H1 (cell line): ENCODE results near the gene RAB34. TPM values are rescaled to one million over a fixed set of nuclear protein-coding genes. Genes with fewer than 3 reads are reported as not detected.

Experiments used
- CTCF ChIA-PET: fragments of 300-600 bp; sonication (Branson Sonifier 250); formaldehyde crosslinking; loops from one replicate; lab custom pipeline; 2021; ENCODE audit not compliant: partially characterized antibody; lab: Charles Lee
- POLR2A ChIA-PET: fragments of 300-600 bp; sonication (Branson Sonifier 250); formaldehyde crosslinking; loops from one replicate; lab custom pipeline; 2021; ENCODE audit warnings: inconsistent platforms; ENCODE audit not compliant: partially characterized antibody; lab: Charles Lee
- DNase-seq, 2 experiments: peaks; one replicate each; pipeline versions ENCODE4 v3.0.0 to v3.0.0-alpha.2; 2010 to 2022; ENCODE audit warnings: low spot score in 2 of 2, low read depth in 1 of 2, mixed read lengths in 1 of 2
- FAIRE-seq: peaks from 2 replicates; lab custom pipeline; 2011; peaks lifted over from hg19 to GRCh38; lab: Jason Lieb, UNC
- H2AFZ ChIP-seq: 2 replicates; pipeline ENCODE4 v1.8.1; 2012; ENCODE audit warnings: low read length, inconsistent platforms
- H2AK5ac ChIP-seq: 2 replicates; pipeline ENCODE4 v1.6.1; 2013; ENCODE audit warnings: low read depth, low read length
- H2BK120ac ChIP-seq: replicated peaks from 2 replicates; pipeline ENCODE3; 2013; ENCODE audit warnings: low read depth, low read length, inconsistent platforms
- H2BK12ac ChIP-seq: 2 replicates; pipeline ENCODE4 v1.6.1; 2013; ENCODE audit warnings: low read depth, low read length
- H2BK15ac ChIP-seq: 2 replicates; pipeline ENCODE4 v1.6.1; 2013; ENCODE audit warnings: low read length
- H2BK20ac ChIP-seq: 2 replicates; pipeline ENCODE4 v1.6.1; 2013; ENCODE audit warnings: low read length
- H2BK5ac ChIP-seq: 2 replicates; pipeline ENCODE4 v1.6.1; 2013; ENCODE audit warnings: low read depth, low read length
- H3K14ac ChIP-seq: 2 replicates; pipeline ENCODE4 v1.6.1; 2013; ENCODE audit warnings: inconsistent platforms; ENCODE audit not compliant: insufficient read length
- H3K18ac ChIP-seq: 2 replicates; pipeline ENCODE4 v1.6.1; 2013; ENCODE audit warnings: low read length; ENCODE audit errors: extremely low read depth
- H3K23ac ChIP-seq: 2 replicates; pipeline ENCODE4 v1.6.1; 2013; ENCODE audit warnings: inconsistent platforms; ENCODE audit not compliant: insufficient read length
- H3K23me2 ChIP-seq: 2 replicates; pipeline ENCODE4 v1.6.1; 2013; ENCODE audit warnings: low read depth, low read length
- H3K27ac ChIP-seq: 2 replicates; pipeline ENCODE4 v1.6.1; 2011; ENCODE audit warnings: low read depth, low read length, inconsistent platforms
- H3K27me3 ChIP-seq, 4 experiments: replicated peaks in 1 of 4; 1 replicate in 1 of 4; 2 replicates in 3 of 4; pipeline versions ENCODE4 v1.6.1 to v1.8.1; 2011 to 2013; ENCODE audit warnings: low read length in 3 of 4, mild to moderate bottlenecking in 3 of 4, inconsistent platforms in 2 of 4, mixed read lengths in 2 of 4, moderate library complexity in 1 of 4; ENCODE audit not compliant: control insufficient read depth in 3 of 4, insufficient read depth in 3 of 4; ENCODE audit errors: extremely low read depth in 1 of 4
- H3K36me3 ChIP-seq, 4 experiments: 2 replicates each; pipeline versions ENCODE4 v1.6.1 to v1.8.1; 2011 to 2013; ENCODE audit warnings: mild to moderate bottlenecking in 4 of 4, low read length in 3 of 4, moderate library complexity in 2 of 4, control low read depth in 1 of 4, inconsistent platforms in 1 of 4; ENCODE audit not compliant: insufficient read depth in 4 of 4, control insufficient read depth in 2 of 4
- H3K4ac ChIP-seq: replicated peaks from 2 replicates; pipeline ENCODE3; 2013; ENCODE audit warnings: low read length, low read depth, mixed read lengths, inconsistent platforms; ENCODE audit not compliant: insufficient read length
- H3K4me1 ChIP-seq, 4 experiments: replicated peaks in 1 of 4; 1 replicate in 1 of 4; 2 replicates in 3 of 4; pipeline versions ENCODE4 v1.6.1 to v1.8.1; 2011 to 2013; ENCODE audit warnings: low read length in 3 of 4, inconsistent platforms in 2 of 4, mixed read lengths in 1 of 4; ENCODE audit not compliant: insufficient read depth in 4 of 4, control insufficient read depth in 3 of 4
- H3K4me2 ChIP-seq, 2 experiments: 2 replicates each; pipeline versions ENCODE4 v1.6.1 to v1.8.1; 2011 to 2013; ENCODE audit warnings: low read depth in 2 of 2, low read length in 2 of 2, control low read depth in 1 of 2, inconsistent platforms in 1 of 2, mild to moderate bottlenecking in 1 of 2; ENCODE audit not compliant: insufficient read depth in 1 of 2
- H3K4me3 ChIP-seq, 4 experiments: fragments of 200-600, 300-600 bp in 1 of 4; sonication (generic), shearing (Covaris generic), sonication (Bioruptor Twin) in 1 of 4; 2 replicates each; pipeline versions ENCODE4 v1.5.1 to v1.8.1; 2011 to 2016; ENCODE audit warnings: low read length in 4 of 4, low read depth in 3 of 4, control low read depth in 2 of 4, inconsistent platforms in 2 of 4, mild to moderate bottlenecking in 2 of 4, mixed read lengths in 1 of 4, moderate library complexity in 1 of 4; ENCODE audit not compliant: insufficient read depth in 2 of 4; ENCODE audit errors: extremely low read depth in 1 of 4
- H3K56ac ChIP-seq: replicated peaks from 2 replicates; pipeline ENCODE3; 2013; ENCODE audit warnings: low read depth, mild to moderate bottlenecking, mixed read lengths, low read length, inconsistent platforms; ENCODE audit not compliant: insufficient read length
- H3K79me1 ChIP-seq: 2 replicates; pipeline ENCODE4 v1.6.1; 2013; ENCODE audit warnings: low read depth, low read length, control low read depth
- H3K79me2 ChIP-seq, 2 experiments: 2 replicates each; pipeline versions ENCODE4 v1.6.1 to v1.8.1; 2012 to 2013; ENCODE audit warnings: low read length in 2 of 2, mild to moderate bottlenecking in 2 of 2, inconsistent platforms in 1 of 2; ENCODE audit not compliant: insufficient read depth in 2 of 2, control insufficient read depth in 1 of 2
- H3K9ac ChIP-seq, 4 experiments: replicated peaks in 1 of 4; 1 replicate in 1 of 4; 2 replicates in 3 of 4; pipeline versions ENCODE4 v1.6.1 to v1.8.1; 2011 to 2013; ENCODE audit warnings: low read depth in 3 of 4, low read length in 3 of 4, control low read depth in 2 of 4, mild to moderate bottlenecking in 2 of 4, moderate library complexity in 2 of 4, inconsistent platforms in 1 of 4; ENCODE audit errors: extremely low read depth in 1 of 4
- H3K9me3 ChIP-seq, 2 experiments: 2 replicates each; pipeline versions ENCODE4 v1.6.1 to v1.8.1; 2012 to 2013; ENCODE audit warnings: mild to moderate bottlenecking in 2 of 2, moderate library complexity in 2 of 2, control low read depth in 1 of 2, inconsistent platforms in 1 of 2, low read depth in 1 of 2, low read length in 1 of 2, mixed read lengths in 1 of 2; ENCODE audit not compliant: insufficient read depth in 2 of 2
- H4K20me1 ChIP-seq, 2 experiments: replicated peaks in 1 of 2; 2 replicates each; pipeline versions ENCODE3 to v1.8.1; 2011 to 2013; ENCODE audit warnings: inconsistent platforms in 2 of 2, low read length in 2 of 2, mild to moderate bottlenecking in 1 of 2; ENCODE audit not compliant: insufficient read depth in 2 of 2, control insufficient read depth in 1 of 2
- H4K5ac ChIP-seq: 2 replicates; pipeline ENCODE4 v1.6.1; 2013; ENCODE audit warnings: low read length, low read depth, mixed read lengths, inconsistent platforms; ENCODE audit not compliant: insufficient read length
- H4K8ac ChIP-seq: 2 replicates; pipeline ENCODE4 v1.8.0; 2013; ENCODE audit warnings: mild to moderate bottlenecking, moderate library complexity, low read length, inconsistent platforms; ENCODE audit not compliant: insufficient read depth; ENCODE audit errors: extremely low read depth
- H4K91ac ChIP-seq: replicated peaks from 2 replicates; pipeline ENCODE3; 2013; ENCODE audit warnings: low read length, mixed read lengths, inconsistent platforms; ENCODE audit not compliant: insufficient read length
- BRCA1 ChIP-seq: IDR thresholded peaks from 2 replicates; pipeline ENCODE4 v1.6.1; 2012; ENCODE audit warnings: low read depth, low read length, improper control_type of control experiment
- CBX5 ChIP-seq: fragments of 300-800, 300-1000 bp; sonication (generic); IDR thresholded peaks from 2 replicates; pipeline ENCODE4 v1.7.1; 2016; ENCODE audit warnings: antibody characterized with exemption, low read length, low read depth
- FOSL1 ChIP-seq: IDR thresholded peaks from 2 replicates; pipeline ENCODE4 v1.6.1; 2011; ENCODE audit warnings: mild to moderate bottlenecking, low read depth, low read length, moderate library complexity; ENCODE audit not compliant: insufficient read depth
- JUN ChIP-seq: IDR thresholded peaks from 2 replicates; pipeline ENCODE4 v1.6.1; 2011; ENCODE audit warnings: low read depth, mild to moderate bottlenecking, improper control_type of control experiment, low read length
- POLR2AphosphoS5 ChIP-seq: IDR thresholded peaks from 2 replicates; pipeline ENCODE4 v1.6.1; 2011; ENCODE audit warnings: low read depth, low read length
- WGBS, 2 experiments: shearing (Covaris generic) in 1 of 2; methylation state at CpG; one replicate each; pipeline versions ENCODE4 v1.1.6 to v1.1.7; 2013 to 2015; ENCODE audit warnings: low lambda C conversion rate in 2 of 2, mixed read lengths in 2 of 2, inconsistent platforms in 1 of 2, low coverage in 1 of 2, missing lambda C conversion rate in 1 of 2; ENCODE audit not compliant: insufficient replicate concordance in 2 of 2, insufficient coverage in 1 of 2, insufficient read length in 1 of 2; ENCODE audit errors: extremely low coverage in 1 of 2, missing lambda C conversion rate in 1 of 2; 5-methylcytosine and 5-hydroxymethylcytosine counted together
- polyA plus RNA-seq, 7 experiments: library from polyadenylated mRNA; depleted of rRNA in 3 of 7; stranded (reverse) in 5 of 7; unstranded in 2 of 7; fragments of >200 nt in 5 of 7; fragments of 200-250 nt in 2 of 7; gene quantifications; 1 replicate in 5 of 7; 2 replicates in 1 of 7; 4 replicates in 1 of 7; pipeline versions ENCODE4 v1.2.1 to v1.2.3, GENCODE V29; 2011 to 2013; ENCODE audit warnings: missing spikeins in 2 of 7, mixed read lengths in 2 of 7
- total RNA-seq: library from RNA; stranded (reverse); fragmentation: NEBNext Ultra II Directional; extraction: Animal tissue kit (Norgen Biotek cat#: 25700); gene quantifications from 2 replicates; pipeline ENCODE4 v1.2.1, GENCODE V29; 2021
- TF ChIP-seq, protein P1 (sequence below), 3 experiments: IDR thresholded peaks; 1 replicate in 2 of 3; 2 replicates in 1 of 3; pipeline versions ENCODE4 v1.5.1 to v1.6.1; 2011; ENCODE audit warnings: low read length in 3 of 3, mild to moderate bottlenecking in 3 of 3, inconsistent platforms in 2 of 3, low read depth in 1 of 3, moderate library complexity in 1 of 3; ENCODE audit not compliant: insufficient read depth in 1 of 3; ENCODE audit errors: control extremely low read depth in 1 of 3
- TF ChIP-seq, protein P2 (sequence below): IDR thresholded peaks from 2 replicates; pipeline ENCODE4 v1.6.1; 2011; ENCODE audit warnings: low read length, improper control_type of control experiment

Gene RAB34
- total and polyA plus RNA-seq, 2 of the 8 experiments (the other 6 are each of a cell fraction or from before 2014, with no cell fraction given) = 237 to 305 TPM

DNA sequence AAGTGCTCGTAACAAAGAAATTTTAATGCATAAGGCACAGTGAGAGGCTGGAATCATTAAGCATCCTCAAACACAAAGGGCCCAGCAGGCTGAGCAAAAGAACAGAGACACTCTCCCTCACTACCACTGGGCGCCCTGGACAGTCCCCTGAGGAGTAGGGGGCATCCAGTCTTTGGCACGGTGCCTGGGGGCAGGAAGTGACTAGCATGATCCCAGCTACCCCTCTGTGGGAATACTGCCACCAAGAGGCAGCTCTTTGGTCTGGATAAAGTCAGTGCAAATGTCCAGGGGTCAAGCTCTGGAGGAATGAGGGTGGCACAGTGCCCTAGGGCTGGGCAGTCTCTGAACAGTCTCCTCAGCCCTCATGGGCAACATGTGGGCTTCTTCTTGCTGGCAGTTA, 3.4 kb downstream of the RAB34 start:
- TF ChIP-seq, protein P1, sequence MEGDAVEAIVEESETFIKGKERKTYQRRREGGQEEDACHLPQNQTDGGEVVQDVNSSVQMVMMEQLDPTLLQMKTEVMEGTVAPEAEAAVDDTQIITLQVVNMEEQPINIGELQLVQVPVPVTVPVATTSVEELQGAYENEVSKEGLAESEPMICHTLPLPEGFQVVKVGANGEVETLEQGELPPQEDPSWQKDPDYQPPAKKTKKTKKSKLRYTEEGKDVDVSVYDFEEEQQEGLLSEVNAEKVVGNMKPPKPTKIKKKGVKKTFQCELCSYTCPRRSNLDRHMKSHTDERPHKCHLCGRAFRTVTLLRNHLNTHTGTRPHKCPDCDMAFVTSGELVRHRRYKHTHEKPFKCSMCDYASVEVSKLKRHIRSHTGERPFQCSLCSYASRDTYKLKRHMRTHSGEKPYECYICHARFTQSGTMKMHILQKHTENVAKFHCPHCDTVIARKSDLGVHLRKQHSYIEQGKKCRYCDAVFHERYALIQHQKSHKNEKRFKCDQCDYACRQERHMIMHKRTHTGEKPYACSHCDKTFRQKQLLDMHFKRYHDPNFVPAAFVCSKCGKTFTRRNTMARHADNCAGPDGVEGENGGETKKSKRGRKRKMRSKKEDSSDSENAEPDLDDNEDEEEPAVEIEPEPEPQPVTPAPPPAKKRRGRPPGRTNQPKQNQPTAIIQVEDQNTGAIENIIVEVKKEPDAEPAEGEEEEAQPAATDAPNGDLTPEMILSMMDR (IDR thresholded peaks at IDR 0.05; ENCODE audit: control extremely low read depth in 1 of 3, insufficient read depth in 1 of 3, low read depth in 1 of 3, low read length in 3 of 3) = peak in 1 of 3 experiments; percentile 10; a peak in 1 of 4 replicates
- TF ChIP-seq POLR2AphosphoS5 (no peak), CBX5 (no peak), JUN (no peak), BRCA1 (no peak), FOSL1 (no peak)
- TF ChIP-seq, protein P2, sequence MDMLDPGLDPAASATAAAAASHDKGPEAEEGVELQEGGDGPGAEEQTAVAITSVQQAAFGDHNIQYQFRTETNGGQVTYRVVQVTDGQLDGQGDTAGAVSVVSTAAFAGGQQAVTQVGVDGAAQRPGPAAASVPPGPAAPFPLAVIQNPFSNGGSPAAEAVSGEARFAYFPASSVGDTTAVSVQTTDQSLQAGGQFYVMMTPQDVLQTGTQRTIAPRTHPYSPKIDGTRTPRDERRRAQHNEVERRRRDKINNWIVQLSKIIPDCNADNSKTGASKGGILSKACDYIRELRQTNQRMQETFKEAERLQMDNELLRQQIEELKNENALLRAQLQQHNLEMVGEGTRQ = no peak
- peaks cover 8 to 20% (median 15%) of the 10 kb centered on the region in 4 experiments; a peak in 7 of 8 replicates for H3K36me3 ChIP-seq
- CTCF ChIA-PET = interaction anchor here (1.0 to 2.0 kb wide), 3 partner anchors 13 to 141 kb away, joined by 3 to 4 read pairs (median 3); no protein-coding TSS in a partner anchor
- no peak overlapping the region for H3K27ac ChIP-seq
- H3K4ac ChIP-seq = no peak overlapping the region
- FAIRE-seq = no peak
- H2BK20ac ChIP-seq = no peak overlapping the region
- peaks cover 16% of the 10 kb centered on the region for H3K79me1 ChIP-seq
- H3K4me3 ChIP-seq = no peak overlapping the region
- H2AK5ac ChIP-seq = no peak overlapping the region
- H3K4me2 ChIP-seq = no peak overlapping the region
- no peaks in the 10 kb centered on the region for H3K27me3 ChIP-seq
- peaks cover 3 to 29% of the 10 kb centered on the region in 2 experiments; a peak in 3 of 4 replicates for H3K79me2 ChIP-seq
- H3K9me3 ChIP-seq = no peaks in the 10 kb centered on the region
- no peak overlapping the region for H2BK15ac ChIP-seq
- DNase-seq = no peak
- H4K20me1 ChIP-seq = peaks cover 0 to 11% of the 10 kb centered on the region in 2 experiments
- no peak overlapping the region for H3K23ac ChIP-seq
- 90% methylated on average over 3 of the region's 3 CpGs; no CpG with 5 or more reads in 1 of the 2 experiments for WGBS, 2 experiments
- H4K5ac ChIP-seq = no peak overlapping the region
- no peak overlapping the region for H4K8ac ChIP-seq
- peaks cover 27% of the 10 kb centered on the region for H3K23me2 ChIP-seq
- no peak overlapping the region for H3K18ac ChIP-seq
- H4K91ac ChIP-seq = no peak overlapping the region
- H3K9ac ChIP-seq = no peak overlapping the region
- H2BK120ac ChIP-seq = no peak overlapping the region
- no peak overlapping the region for H3K14ac ChIP-seq
- no peak overlapping the region for H2AFZ ChIP-seq
- peaks cover 4 to 15% (median 7%) of the 10 kb centered on the region in 4 experiments; a peak in 6 of 7 replicates for H3K4me1 ChIP-seq
- H3K56ac ChIP-seq = no peak overlapping the region
- H2BK12ac ChIP-seq = no peak overlapping the region
- POLR2A ChIA-PET = interaction anchor here (0.6 to 10.5 kb wide), 8 partner anchors 10 to 138 kb away, joined by 3 to 258 read pairs (median 4); partner anchors contain the start of genes ALDOC, BLTP2, NEK8 and RPL23A
- H2BK5ac ChIP-seq = no peak overlapping the region
